ENCODE measurements around the gene GRIN2A. TPM values are rescaled to one million over a fixed set of nuclear protein-coding genes. Genes with fewer than 3 reads are reported as not detected.

The GRIN2A gene
- total and polyA plus RNA-seq, 4 donors, result 0.13 to 3.3 (median 1.1) TPM

- no peaks in the 10 kb centered on the region for H3K4me1 ChIP-seq (ENCODE audit: control insufficient read depth in 1 of 2, insufficient read depth in 2 of 2, low read length in 2 of 2)
- no peak overlapping the region for H3K27ac ChIP-seq (ENCODE audit: low read depth in 1 of 2, low read length in 2 of 2)
- no peak overlapping the region for H3K4me3 ChIP-seq (ENCODE audit: low read length in 2 of 2)
- DNase-seq, result no peak
- no peaks in the 10 kb centered on the region for H3K27me3 ChIP-seq (ENCODE audit: control insufficient read depth in 1 of 2, insufficient read depth in 2 of 2, low read length in 1 of 2)
- intact Hi-C loops (cut with DNase I), result no loop called here
- WGBS, 2 donors, result 89 to 90% methylated on average over 3 of the region's 3 CpGs
- no peaks in the 10 kb centered on the region for H3K9me3 ChIP-seq (ENCODE audit: control insufficient read depth, low read length)
- no peaks in the 10 kb centered on the region for H3K36me3 ChIP-seq (ENCODE audit: control insufficient read depth in 1 of 2, insufficient read depth in 2 of 2, low read length in 1 of 2)
- ATAC-seq (ENCODE audit: low FRiP score), result no peak
Observed at GRCh38 chr16:9845661-9846361, 336.4 kb downstream of the GRIN2A start.

- 60 to 68% methylated on average over 6 of the region's 6 CpGs for WGBS, 2 donors
- Histone ChIP-seq H3K27ac (ENCODE audit: low read depth in 1 of 2, low read length in 2 of 2) (no peak overlapping the region), H3K36me3 (ENCODE audit: control insufficient read depth in 1 of 2, insufficient read depth in 2 of 2, low read length in 1 of 2) (no peaks in the 10 kb centered on the region), H3K4me1 (ENCODE audit: control insufficient read depth in 1 of 2, insufficient read depth in 2 of 2, low read length in 2 of 2) (no peaks in the 10 kb centered on the region), H3K4me3 (ENCODE audit: low read length in 2 of 2) (no peak overlapping the region), H3K9me3 (ENCODE audit: control insufficient read depth, low read length) (no peaks in the 10 kb centered on the region), H3K27me3 (ENCODE audit: control insufficient read depth in 1 of 2, insufficient read depth in 2 of 2, low read length in 1 of 2) (no peaks in the 10 kb centered on the region)
- DNase-seq (no peak), ATAC-seq (ENCODE audit: low FRiP score) (no peak)
- intact Hi-C loops (cut with DNase I), result no loop called here
Observed at GRCh38 chr16:9844361-9844760, 337.9 kb downstream of the GRIN2A start.

- 63 to 70% methylated on average over 3 of the region's 3 CpGs for WGBS, 2 donors
- H3K27ac ChIP-seq (ENCODE audit: low read depth in 1 of 2, low read length in 2 of 2), result no peak overlapping the region
- DNase-seq (no peak), ATAC-seq (ENCODE audit: low FRiP score) (no peak)
- H3K9me3 ChIP-seq (ENCODE audit: control insufficient read depth, low read length), result no peaks in the 10 kb centered on the region
- no peaks in the 10 kb centered on the region for H3K36me3 ChIP-seq (ENCODE audit: control insufficient read depth in 1 of 2, insufficient read depth in 2 of 2, low read length in 1 of 2)
- H3K27me3 ChIP-seq (ENCODE audit: control insufficient read depth in 1 of 2, insufficient read depth in 2 of 2, low read length in 1 of 2), result no peaks in the 10 kb centered on the region
- H3K4me1 ChIP-seq (ENCODE audit: control insufficient read depth in 1 of 2, insufficient read depth in 2 of 2, low read length in 2 of 2), result no peaks in the 10 kb centered on the region
- no peak overlapping the region for H3K4me3 ChIP-seq (ENCODE audit: low read length in 2 of 2)
- intact Hi-C loops (cut with DNase I), result no loop called here
Observed at GRCh38 chr16:9843424-9844018, 338.7 kb downstream of the GRIN2A start.

GRCh38 chr16:9840761-9841665, 341.2 kb downstream of the GRIN2A start:
- Histone ChIP-seq H3K27me3 (ENCODE audit: control insufficient read depth in 1 of 2, insufficient read depth in 2 of 2, low read length in 1 of 2) (no peaks in the 10 kb centered on the region), H3K4me3 (ENCODE audit: low read length in 2 of 2) (no peak overlapping the region), H3K27ac (ENCODE audit: low read depth in 1 of 2, low read length in 2 of 2) (no peak overlapping the region), H3K36me3 (ENCODE audit: control insufficient read depth in 1 of 2, insufficient read depth in 2 of 2, low read length in 1 of 2) (no peaks in the 10 kb centered on the region), H3K4me1 (ENCODE audit: control insufficient read depth in 1 of 2, insufficient read depth in 2 of 2, low read length in 2 of 2) (no peaks in the 10 kb centered on the region), H3K9me3 (ENCODE audit: control insufficient read depth, low read length) (no peaks in the 10 kb centered on the region)
- no peak for DNase-seq
- intact Hi-C loops (cut with DNase I), result no loop called here
- 70 to 77% methylated on average over 4 of the region's 4 CpGs for WGBS, 2 donors
- ATAC-seq (ENCODE audit: low FRiP score), result no peak

GRCh38 chr16:9837481-9837880, 344.7 kb downstream of the GRIN2A start:
- H3K27ac ChIP-seq (ENCODE audit: low read depth in 1 of 2, low read length in 2 of 2), result no peak overlapping the region
- H3K36me3 ChIP-seq (ENCODE audit: control insufficient read depth in 1 of 2, insufficient read depth in 2 of 2, low read length in 1 of 2), result no peaks in the 10 kb centered on the region
- no peak for ATAC-seq (ENCODE audit: low FRiP score)
- intact Hi-C loops (cut with DNase I), result no loop called here
- WGBS, 2 donors, result 58% methylated on average over 2 of the region's 2 CpGs
- H3K9me3 ChIP-seq (ENCODE audit: control insufficient read depth, low read length), result no peaks in the 10 kb centered on the region
- no peak for DNase-seq
- H3K27me3 ChIP-seq (ENCODE audit: control insufficient read depth in 1 of 2, insufficient read depth in 2 of 2, low read length in 1 of 2), result no peaks in the 10 kb centered on the region
- H3K4me3 ChIP-seq (ENCODE audit: low read length in 2 of 2), result no peak overlapping the region
- H3K4me1 ChIP-seq (ENCODE audit: control insufficient read depth in 1 of 2, insufficient read depth in 2 of 2, low read length in 2 of 2), result no peaks in the 10 kb centered on the region

GRCh38 chr16:9836118-9836736, 346.0 kb downstream of the GRIN2A start:
- ATAC-seq (ENCODE audit: low FRiP score) (no peak), DNase-seq (no peak)
- H3K27me3 ChIP-seq (ENCODE audit: control insufficient read depth in 1 of 2, insufficient read depth in 2 of 2, low read length in 1 of 2), result no peaks in the 10 kb centered on the region
- H3K27ac ChIP-seq (ENCODE audit: low read depth in 1 of 2, low read length in 2 of 2), result no peak overlapping the region
- no peaks in the 10 kb centered on the region for H3K9me3 ChIP-seq (ENCODE audit: control insufficient read depth, low read length)
- H3K4me3 ChIP-seq (ENCODE audit: low read length in 2 of 2), result no peak overlapping the region
- intact Hi-C loops (cut with DNase I), result no loop called here
- H3K36me3 ChIP-seq (ENCODE audit: control insufficient read depth in 1 of 2, insufficient read depth in 2 of 2, low read length in 1 of 2), result no peaks in the 10 kb centered on the region
- WGBS, 2 donors, result 29 to 35% methylated on average over 9 of the region's 9 CpGs
- no peaks in the 10 kb centered on the region for H3K4me1 ChIP-seq (ENCODE audit: control insufficient read depth in 1 of 2, insufficient read depth in 2 of 2, low read length in 2 of 2)

- ATAC-seq (ENCODE audit: low FRiP score) (no peak), DNase-seq (no peak)
- no peaks in the 10 kb centered on the region for H3K4me1 ChIP-seq (ENCODE audit: control insufficient read depth in 1 of 2, insufficient read depth in 2 of 2, low read length in 2 of 2)
- H3K4me3 ChIP-seq (ENCODE audit: low read length in 2 of 2), result no peak overlapping the region
- H3K27me3 ChIP-seq (ENCODE audit: control insufficient read depth in 1 of 2, insufficient read depth in 2 of 2, low read length in 1 of 2), result no peaks in the 10 kb centered on the region
- 43 to 69% methylated on average over 9 of the region's 9 CpGs for WGBS, 2 donors
- no peaks in the 10 kb centered on the region for H3K9me3 ChIP-seq (ENCODE audit: control insufficient read depth, low read length)
- peaks cover 0 to 2% of the 10 kb centered on the region in 2 donors for H3K36me3 ChIP-seq (ENCODE audit: control insufficient read depth in 1 of 2, insufficient read depth in 2 of 2, low read length in 1 of 2)
- intact Hi-C loops (cut with DNase I), result no loop called here
- no peak overlapping the region for H3K27ac ChIP-seq (ENCODE audit: low read depth in 1 of 2, low read length in 2 of 2)
Observed at GRCh38 chr16:9827062-9827752, 355.0 kb downstream of the GRIN2A start.

GRCh38 chr16:9826656-9827055, 355.6 kb downstream of the GRIN2A start:
- H3K4me3 ChIP-seq (ENCODE audit: low read length in 2 of 2), result no peak overlapping the region
- H3K4me1 ChIP-seq (ENCODE audit: control insufficient read depth in 1 of 2, insufficient read depth in 2 of 2, low read length in 2 of 2), result no peaks in the 10 kb centered on the region
- intact Hi-C loops (cut with DNase I), result no loop called here
- no peak for DNase-seq
- H3K27me3 ChIP-seq (ENCODE audit: control insufficient read depth in 1 of 2, insufficient read depth in 2 of 2, low read length in 1 of 2), result no peaks in the 10 kb centered on the region
- H3K27ac ChIP-seq (ENCODE audit: low read depth in 1 of 2, low read length in 2 of 2), result no peak overlapping the region
- H3K36me3 ChIP-seq (ENCODE audit: control insufficient read depth in 1 of 2, insufficient read depth in 2 of 2, low read length in 1 of 2), result peaks cover 0 to 2% of the 10 kb centered on the region in 2 donors
- no peaks in the 10 kb centered on the region for H3K9me3 ChIP-seq (ENCODE audit: control insufficient read depth, low read length)
- 79 to 87% methylated on average over 2 of the region's 2 CpGs for WGBS, 2 donors
- ATAC-seq (ENCODE audit: low FRiP score), result no peak

Data from aorta (tissue), 5 donors.